ENCODE results near the gene ENTPD8.
"Not testable (repeated sequence)": the region's sequence is repeated elsewhere in the genome, so short reads cannot be mapped to it uniquely, and the experiment has no call there.

The ENTPD8 gene

DNA sequence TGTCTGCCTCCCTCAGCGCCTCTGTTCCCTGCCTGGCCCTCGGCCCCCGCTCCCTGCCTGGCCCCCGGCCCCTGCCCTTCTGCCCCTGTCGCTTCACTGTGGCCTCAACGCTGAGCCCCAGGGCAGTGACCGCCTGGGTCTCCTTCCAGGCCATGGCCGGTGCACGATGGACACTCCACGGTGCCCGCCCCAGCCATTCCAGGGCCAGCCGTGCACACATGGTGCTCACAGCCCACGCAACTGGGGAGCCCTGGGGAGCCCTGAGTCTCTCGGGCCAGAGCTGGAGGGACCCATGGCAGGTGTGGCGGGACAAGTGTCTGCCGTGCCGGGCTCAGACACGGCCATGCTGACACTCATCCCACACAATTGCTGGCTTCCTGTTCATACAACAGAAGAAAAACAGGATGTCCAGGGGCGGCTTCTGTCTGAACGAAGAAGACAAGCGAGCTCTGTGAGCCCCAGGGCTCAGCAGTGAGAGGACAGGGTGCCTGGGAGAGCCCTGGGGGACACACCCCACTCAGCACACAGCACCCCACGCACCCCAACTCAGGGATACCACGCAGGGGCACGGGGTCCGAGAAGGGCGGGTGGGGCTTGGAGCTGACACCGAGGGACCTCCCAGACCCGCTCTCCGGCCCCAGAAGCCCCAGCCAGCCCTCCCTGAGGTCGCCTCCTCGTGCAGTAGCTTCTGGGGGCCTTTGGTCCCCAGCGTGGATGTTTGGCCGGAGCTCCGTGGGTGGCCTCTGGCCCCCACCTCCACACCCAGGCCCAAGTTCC is 53.9 kb downstream of the ENTPD8 start:
- Histone ChIP-seq H3K79me2 (ENCODE audit: control insufficient read depth, insufficient read depth, low read length, unreplicated experiment) (no peaks in the 10 kb centered on the region), H3K27me3 (ENCODE audit: insufficient read depth, low read length) (no peaks in the 10 kb centered on the region), H2AFZ (ENCODE audit: low read length, unreplicated experiment) (no peak overlapping the region), H3K36me3 (ENCODE audit: insufficient read depth, low read length) (no peaks in the 10 kb centered on the region), H3K4me3 (ENCODE audit: low read depth, low read length) (no peak overlapping the region), H3K27ac (ENCODE audit: low read depth, low read length) (no peak overlapping the region), H3K4me1 (ENCODE audit: control insufficient read depth, insufficient read depth, low read length, unreplicated experiment) (no peaks in the 10 kb centered on the region)

DNA sequence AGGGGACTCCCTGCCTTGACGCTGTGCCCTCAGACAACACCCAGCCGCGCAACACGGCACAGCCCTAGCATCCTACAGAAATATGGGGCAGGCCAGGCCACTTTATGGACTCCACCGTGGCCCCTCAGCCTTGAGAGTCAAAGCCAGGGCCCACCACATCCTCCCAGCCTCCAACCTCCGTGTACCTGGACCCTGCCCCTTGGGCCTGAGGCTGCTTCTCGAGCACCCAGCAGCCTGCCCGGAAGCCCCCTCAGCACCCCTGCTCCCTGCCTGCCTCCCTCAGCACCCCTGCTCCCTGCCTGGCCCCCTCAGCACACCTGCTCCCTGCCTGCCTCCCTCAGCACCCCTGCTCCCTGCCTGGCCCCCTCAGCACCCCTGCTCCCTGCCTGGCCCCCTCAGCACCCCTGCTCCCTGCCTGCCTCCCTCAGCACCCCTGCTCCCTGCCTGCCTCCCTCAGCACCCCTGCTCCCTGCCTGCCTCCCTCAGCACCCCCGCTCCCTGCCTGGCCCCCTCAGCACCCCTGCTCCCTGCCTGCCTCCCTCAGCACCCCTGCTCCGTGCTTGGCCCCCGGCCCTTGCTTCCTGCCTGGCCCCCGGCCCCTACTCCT is 54.5 kb downstream of the ENTPD8 start:
- not testable (repeated sequence) for H3K27me3 ChIP-seq (ENCODE audit: insufficient read depth, low read length); H3K4me1 ChIP-seq (ENCODE audit: control insufficient read depth, insufficient read depth, low read length, unreplicated experiment); H3K4me3 ChIP-seq (ENCODE audit: low read depth, low read length); H3K27ac ChIP-seq (ENCODE audit: low read depth, low read length); H2AFZ ChIP-seq (ENCODE audit: low read length, unreplicated experiment); H3K36me3 ChIP-seq (ENCODE audit: insufficient read depth, low read length); H3K79me2 ChIP-seq (ENCODE audit: control insufficient read depth, insufficient read depth, low read length, unreplicated experiment)

DNA sequence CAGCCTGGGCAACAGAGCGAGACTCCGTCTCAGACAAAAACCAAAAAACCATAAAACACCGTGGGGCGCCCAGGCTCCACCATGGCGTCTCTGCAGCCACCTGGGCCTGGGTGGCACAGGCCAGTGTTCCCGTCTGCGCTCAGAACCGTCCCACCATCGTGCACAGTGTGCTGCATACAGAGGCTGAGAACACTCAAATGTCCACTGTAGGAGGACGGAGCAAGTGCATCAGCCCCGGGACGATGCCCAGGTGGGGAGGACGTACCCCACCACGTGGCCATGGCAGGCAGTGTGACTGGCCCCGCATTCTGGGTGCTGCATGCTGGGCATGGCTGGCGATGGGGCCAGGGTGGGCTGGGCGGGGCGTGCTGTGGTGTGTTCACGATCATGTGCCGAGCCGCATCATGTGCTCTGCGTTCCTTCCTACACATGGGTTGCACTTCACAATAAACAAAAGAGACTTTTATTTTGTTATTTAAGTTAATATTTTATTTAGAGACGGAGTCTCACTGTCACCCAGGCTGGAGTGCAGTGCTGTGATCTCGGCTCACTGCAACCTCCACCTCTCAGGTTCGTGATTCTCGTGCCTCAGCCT is 56.0 kb downstream of the ENTPD8 start:
- H3K4me1 ChIP-seq (ENCODE audit: control insufficient read depth, insufficient read depth, low read length, unreplicated experiment), result no peaks in the 10 kb centered on the region
- H3K27me3 ChIP-seq (ENCODE audit: insufficient read depth, low read length), result no peaks in the 10 kb centered on the region
- no peaks in the 10 kb centered on the region for H3K79me2 ChIP-seq (ENCODE audit: control insufficient read depth, insufficient read depth, low read length, unreplicated experiment)
- H3K27ac ChIP-seq (ENCODE audit: low read depth, low read length), result no peak overlapping the region
- H3K4me3 ChIP-seq (ENCODE audit: low read depth, low read length), result no peak overlapping the region
- no peaks in the 10 kb centered on the region for H3K36me3 ChIP-seq (ENCODE audit: insufficient read depth, low read length)
- no peak overlapping the region for H2AFZ ChIP-seq (ENCODE audit: low read length, unreplicated experiment)
